ENCODE results near the gene LRRC36. TPM values are rescaled to one million over a fixed set of nuclear protein-coding genes. Genes with fewer than 3 reads are reported as not detected.
"Not testable (repeated sequence)": the region's sequence is repeated elsewhere in the genome, so short reads cannot be mapped to it uniquely, and the experiment has no call there.

LRRC36 gene
- total RNA-seq, 1 experiment from 2014 or later, result not detected

DNA sequence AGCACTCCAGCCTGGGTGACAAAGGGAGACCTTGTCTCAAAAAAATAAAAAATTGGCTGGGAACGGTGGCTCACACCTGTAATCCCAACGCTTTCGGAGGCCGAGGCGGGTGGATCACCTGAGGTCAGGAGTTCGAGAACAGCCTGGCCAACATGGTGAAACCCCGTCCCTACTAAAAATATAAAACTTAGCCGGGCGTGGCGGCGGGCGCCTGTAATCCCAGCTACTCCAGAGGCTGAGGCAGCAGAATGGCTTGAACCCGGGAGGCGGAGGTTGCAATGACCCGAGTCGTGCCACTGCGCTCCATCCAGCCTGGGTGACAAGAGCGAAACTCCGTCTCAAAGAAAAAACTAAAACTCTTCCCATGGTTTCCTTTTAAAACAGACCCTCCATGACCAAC is 88.8 kb downstream of the LRRC36 start:
- Histone ChIP-seq H3K4me3 (peak overlapping the region; percentile 82), H3K27ac (0 out of 2 replicates have a peak overlapping the region, but pooled peaks have one; percentile 61)

DNA sequence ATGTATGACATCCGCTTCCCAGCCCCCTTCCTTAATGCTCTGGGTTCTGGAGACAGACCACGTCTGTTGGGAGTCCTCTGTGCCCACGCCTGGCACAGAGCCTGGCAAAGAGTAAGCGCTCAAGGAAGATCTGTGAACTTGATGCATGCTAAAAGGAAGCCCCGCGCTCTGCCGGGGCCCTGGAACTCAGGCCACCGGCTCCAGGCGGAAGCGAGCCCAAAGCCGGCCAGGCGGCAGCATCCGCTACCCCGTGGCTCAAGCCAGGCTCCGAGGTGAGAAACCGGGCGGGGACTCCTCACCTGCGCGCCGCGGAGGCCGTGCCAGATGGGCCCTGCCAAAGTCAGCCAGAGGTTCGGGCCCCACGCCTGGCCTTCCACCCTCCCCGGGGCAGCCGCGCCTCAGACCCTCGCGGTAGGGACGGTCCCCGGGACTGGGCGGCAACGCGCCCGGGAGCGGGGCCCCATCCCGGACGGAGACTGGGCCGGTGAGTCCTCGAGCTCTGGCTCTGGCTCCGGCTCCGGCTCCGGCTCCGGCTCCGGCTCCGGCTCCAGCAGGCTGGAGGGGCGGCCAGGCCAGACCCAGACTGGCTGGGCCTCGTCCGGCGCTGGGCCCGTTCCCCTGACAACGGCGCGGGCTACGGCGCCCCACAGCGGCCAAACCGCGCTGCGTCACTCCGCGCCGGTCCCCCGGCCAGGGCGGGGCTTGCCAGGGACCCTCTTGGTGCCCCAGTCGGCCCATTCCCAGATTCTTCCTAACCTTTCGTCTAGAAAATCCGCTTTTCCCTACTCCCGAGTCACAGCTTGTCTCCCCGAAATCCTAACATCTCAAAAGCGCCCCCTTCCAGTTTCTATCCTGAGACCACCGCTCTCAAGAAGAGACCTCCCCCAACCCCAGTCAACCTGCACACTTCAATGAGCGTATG is 89.5 kb downstream of the LRRC36 start, which contains the start of gene ZDHHC1:
ZDHHC1 (minus strand) TSS at position 606 of the 922 bp plus-strand sequence. CDS start 8,702 bp downstream, outside the sequence.
- Histone ChIP-seq H3K4me1 (replicated peaks) (peaks cover 11% of the 10 kb centered on the region), H3K9me3 (replicated peaks) (no peaks in the 10 kb centered on the region), H3K36me3 (peaks cover 4% of the 10 kb centered on the region; the same call in 1 of the 2 replicates), H3K27me3 (replicated peaks) (no peaks in the 10 kb centered on the region), H3K4me3 (peak within 1 kb of the TSS; percentile 82), H3K27ac (peak within 1 kb of the TSS; percentile 61)
- peak; percentile 67 to 71 for DNase-seq (ENCODE audit: low read depth in 1 of 2, low spot score in 2 of 2)

More for the DNA sequence above, 88.8 kb downstream of the LRRC36 start:
- H3K4me1 ChIP-seq (replicated peaks), result peaks cover 11% of the 10 kb centered on the region
- not testable (repeated sequence) for H3K36me3 ChIP-seq; H3K27me3 ChIP-seq (replicated peaks); H3K9me3 ChIP-seq (replicated peaks); DNase-seq (ENCODE audit: low read depth in 1 of 2, low spot score in 2 of 2)

DNA sequence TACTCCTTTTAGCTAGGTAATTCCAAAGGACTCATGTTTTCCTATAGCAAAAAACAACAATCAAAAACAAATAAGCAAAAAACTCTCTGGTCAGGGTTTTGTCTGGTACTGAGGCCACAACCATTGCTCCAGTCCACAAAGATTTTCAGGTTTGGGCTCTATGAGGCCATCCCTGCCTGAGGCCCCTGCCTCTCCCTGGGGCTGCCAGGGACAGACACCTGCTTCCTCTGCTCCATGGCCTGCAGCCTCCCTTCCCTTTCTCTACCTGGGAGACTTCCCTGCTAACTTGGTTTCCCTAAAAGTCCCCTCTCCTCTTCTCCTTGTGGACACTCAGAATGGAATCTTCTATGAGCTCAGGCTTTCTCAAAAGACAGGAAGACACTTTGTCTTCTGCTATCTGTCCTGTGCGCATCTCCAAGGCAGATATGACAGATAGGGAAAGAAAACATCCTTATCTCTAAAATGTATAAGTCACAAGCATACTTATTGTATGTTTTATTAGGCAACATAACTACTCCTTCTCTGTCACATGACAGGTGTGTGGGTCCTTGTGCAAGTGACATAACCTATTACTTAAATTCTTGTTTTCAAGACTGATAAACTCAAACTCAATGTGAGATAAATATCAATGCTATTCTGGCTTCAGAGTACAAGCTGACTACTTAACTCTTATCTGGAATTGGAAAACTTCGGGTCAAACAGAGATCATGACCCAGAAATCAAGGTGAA is 90.9 kb downstream of the LRRC36 start:
- Histone ChIP-seq H3K4me3 (no peak overlapping the region), H3K27ac (no peak overlapping the region), H3K4me1 (replicated peaks) (peaks cover 11% of the 10 kb centered on the region), H3K36me3 (peaks cover 4% of the 10 kb centered on the region; the same call in 1 of the 2 replicates), H3K27me3 (replicated peaks) (no peaks in the 10 kb centered on the region), H3K9me3 (replicated peaks) (no peaks in the 10 kb centered on the region)
- DNase-seq (ENCODE audit: low read depth in 1 of 2, low spot score in 2 of 2), result no peak

DNA sequence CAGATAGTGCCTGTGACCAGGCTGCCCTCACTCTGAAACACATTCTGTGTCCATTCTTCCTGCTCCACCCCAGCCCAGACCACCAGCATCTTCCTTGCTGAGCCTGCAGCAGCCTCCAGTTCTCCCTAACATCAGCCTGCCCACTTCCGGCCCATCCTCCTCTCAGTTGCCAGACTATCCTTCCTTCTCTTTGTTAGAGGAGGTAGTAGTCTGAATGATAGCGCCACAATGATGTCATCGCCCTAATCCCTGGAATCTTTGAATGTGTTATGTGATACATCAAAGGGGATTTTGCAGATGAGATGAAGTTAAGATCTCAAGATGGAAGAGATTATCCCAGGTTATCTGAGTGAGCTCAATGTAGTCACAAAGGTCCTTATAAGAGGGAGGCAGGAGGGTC is 92.9 kb downstream of the LRRC36 start:
- no peak for DNase-seq (ENCODE audit: low read depth in 1 of 2, low spot score in 2 of 2)

DNA sequence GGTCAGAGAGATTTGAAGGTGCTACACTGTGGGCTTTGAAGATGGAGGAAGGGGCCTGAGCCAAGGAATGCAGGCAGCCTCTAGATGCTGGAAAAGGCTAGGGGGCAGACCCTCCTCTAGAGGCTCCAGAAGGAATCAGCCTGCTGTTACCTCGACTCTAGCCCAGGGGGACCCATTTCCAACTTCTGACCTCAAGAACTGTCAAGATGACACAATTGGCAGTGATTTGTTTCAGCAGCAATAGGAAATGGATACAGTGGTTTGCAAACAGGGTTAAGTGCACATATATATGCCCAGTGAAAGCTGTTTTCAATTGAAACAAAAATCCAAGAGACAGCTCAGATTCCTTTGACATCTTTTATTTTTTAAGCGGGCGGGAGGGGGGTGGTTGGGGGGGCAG is 93.3 kb downstream of the LRRC36 start:
- no peaks in the 10 kb centered on the region for H3K9me3 ChIP-seq (replicated peaks)
- peaks cover 4% of the 10 kb centered on the region; the same call in 1 of the 2 replicates for H3K36me3 ChIP-seq
- peaks cover 17% of the 10 kb centered on the region for H3K4me1 ChIP-seq (replicated peaks)
- no peak overlapping the region for H3K27ac ChIP-seq
- no peak overlapping the region for H3K4me3 ChIP-seq
- no peaks in the 10 kb centered on the region for H3K27me3 ChIP-seq (replicated peaks)
- DNase-seq (ENCODE audit: low read depth in 1 of 2, low spot score in 2 of 2), result no peak

More for the DNA sequence above, 92.9 kb downstream of the LRRC36 start:
- Histone ChIP-seq H3K27me3 (replicated peaks) (no peaks in the 10 kb centered on the region), H3K4me1 (replicated peaks) (peaks cover 12% of the 10 kb centered on the region), H3K27ac (no peak overlapping the region), H3K9me3 (replicated peaks) (no peaks in the 10 kb centered on the region), H3K36me3 (peaks cover 4% of the 10 kb centered on the region; the same call in 1 of the 2 replicates), H3K4me3 (no peak overlapping the region)

DNA sequence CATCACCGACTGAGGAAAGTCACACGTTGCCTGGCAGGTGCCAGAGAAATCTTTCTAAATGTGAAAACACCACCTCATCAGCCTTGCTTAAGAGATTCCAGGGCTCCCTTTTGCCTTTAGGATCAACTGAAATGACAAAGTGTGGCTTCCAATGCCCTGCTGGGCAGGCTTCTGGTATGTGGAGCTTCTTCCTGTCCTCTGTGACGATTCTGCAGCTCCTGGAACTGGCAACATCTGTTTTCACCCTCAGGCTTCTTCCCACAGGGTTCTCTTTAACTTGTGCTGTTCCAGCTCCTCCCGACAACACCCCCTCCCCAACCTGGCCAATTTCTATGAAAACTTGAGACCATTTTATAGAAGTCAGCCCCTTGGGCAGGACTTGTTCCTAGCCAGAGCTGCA is 94.4 kb downstream of the LRRC36 start:
- no peak for DNase-seq (ENCODE audit: low read depth in 1 of 2, low spot score in 2 of 2)
- H3K27ac ChIP-seq, result no peak overlapping the region
- H3K9me3 ChIP-seq (replicated peaks), result no peaks in the 10 kb centered on the region
- H3K4me3 ChIP-seq, result no peak overlapping the region
- H3K36me3 ChIP-seq, result peaks cover 2% of the 10 kb centered on the region; the same call in 1 of the 2 replicates
- peaks cover 16% of the 10 kb centered on the region for H3K4me1 ChIP-seq (replicated peaks)
- no peaks in the 10 kb centered on the region for H3K27me3 ChIP-seq (replicated peaks)

DNA sequence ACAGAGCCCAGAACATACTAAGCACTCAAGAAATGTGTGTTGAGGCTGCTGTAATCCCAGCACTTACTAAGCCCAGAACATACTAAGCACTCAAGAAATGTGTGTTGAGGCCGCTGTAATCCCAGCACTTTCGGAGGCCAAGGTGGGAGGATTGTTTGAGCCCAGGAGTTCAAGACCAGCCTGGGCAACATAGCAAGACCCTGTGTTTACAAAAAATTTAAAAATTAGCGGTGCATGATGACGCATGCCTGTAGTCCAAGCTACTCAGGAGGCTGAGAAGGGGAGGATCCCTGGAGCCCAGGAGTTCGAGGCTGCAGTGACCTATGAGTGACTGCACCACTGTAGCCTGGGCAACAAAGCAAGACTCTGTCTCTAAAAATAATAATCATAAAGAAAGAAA is 96.4 kb downstream of the LRRC36 start:
- H3K4me1 ChIP-seq (replicated peaks), result peaks cover 11% of the 10 kb centered on the region
- no peaks in the 10 kb centered on the region; the same call in 1 of the 2 replicates for H3K27me3 ChIP-seq (replicated peaks)
- no peak overlapping the region for H3K27ac ChIP-seq
- H3K9me3 ChIP-seq (replicated peaks), result no peaks in the 10 kb centered on the region
- H3K36me3 ChIP-seq, result no peaks in the 10 kb centered on the region
- DNase-seq (ENCODE audit: low read depth in 1 of 2, low spot score in 2 of 2), result no peak
- H3K4me3 ChIP-seq, result no peak overlapping the region

DNA sequence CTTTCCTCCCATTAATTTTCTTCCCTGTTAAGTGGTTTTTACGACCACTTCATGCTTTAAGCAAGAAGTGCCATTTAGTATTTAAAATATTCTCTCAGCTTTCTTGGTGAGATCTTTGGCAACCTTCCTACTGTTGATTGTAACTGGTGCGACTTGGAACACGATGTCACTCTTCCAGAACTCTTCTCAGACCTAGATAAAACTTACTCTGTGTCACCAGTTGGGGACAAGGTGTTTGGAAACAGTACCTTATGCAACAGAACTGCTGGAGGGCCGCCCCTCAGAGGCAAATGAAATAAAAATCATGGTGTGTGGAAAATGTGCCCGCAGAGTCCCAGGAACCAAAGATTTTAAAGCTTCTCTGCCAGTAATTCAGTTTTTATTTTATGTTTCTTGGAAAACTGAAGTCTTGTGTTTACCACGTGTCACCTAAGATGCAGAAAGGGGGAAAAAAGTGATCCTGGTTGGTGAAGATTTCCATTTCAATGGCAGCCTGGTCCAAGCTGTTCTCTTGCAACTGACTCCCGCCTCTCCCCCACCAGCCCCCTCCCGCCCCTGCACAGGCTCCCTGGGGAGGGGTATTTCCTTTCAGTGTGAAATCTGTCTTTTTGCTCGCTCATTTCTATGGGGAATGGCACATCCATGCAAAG is 97.1 kb downstream of the LRRC36 start:
- DNase-seq (ENCODE audit: low read depth in 1 of 2, low spot score in 2 of 2), result no peak
- Histone ChIP-seq H3K36me3 (no peaks in the 10 kb centered on the region), H3K4me3 (no peak overlapping the region), H3K9me3 (replicated peaks) (no peaks in the 10 kb centered on the region), H3K4me1 (replicated peaks) (peaks cover 16% of the 10 kb centered on the region), H3K27ac (no peak overlapping the region), H3K27me3 (replicated peaks) (peaks cover 6% of the 10 kb centered on the region)

DNA sequence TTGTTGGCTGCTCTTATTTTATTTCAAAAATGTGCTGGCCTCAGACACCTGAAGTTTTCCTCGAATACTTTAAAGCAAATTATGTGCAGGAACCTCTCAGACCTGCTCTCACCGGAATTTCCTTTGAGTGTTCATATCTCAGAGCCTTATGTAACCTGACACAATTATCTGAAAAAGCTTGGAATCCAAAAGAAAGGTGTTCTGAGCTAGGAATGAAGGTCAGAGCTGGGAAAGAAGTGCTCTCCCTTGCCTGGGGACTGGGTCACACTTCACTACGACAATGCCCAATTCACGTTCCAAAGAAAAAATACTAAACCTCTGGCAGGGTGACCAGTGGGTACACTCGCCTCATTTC is 97.6 kb downstream of the LRRC36 start:
- Histone ChIP-seq H3K9me3 (replicated peaks) (no peaks in the 10 kb centered on the region), H3K4me3 (no peak overlapping the region), H3K27me3 (replicated peaks) (peaks cover 11% of the 10 kb centered on the region), H3K36me3 (no peaks in the 10 kb centered on the region), H3K27ac (no peak overlapping the region), H3K4me1 (replicated peaks) (peaks cover 16% of the 10 kb centered on the region)
- no peak for DNase-seq (ENCODE audit: low read depth in 1 of 2, low spot score in 2 of 2)

DNA sequence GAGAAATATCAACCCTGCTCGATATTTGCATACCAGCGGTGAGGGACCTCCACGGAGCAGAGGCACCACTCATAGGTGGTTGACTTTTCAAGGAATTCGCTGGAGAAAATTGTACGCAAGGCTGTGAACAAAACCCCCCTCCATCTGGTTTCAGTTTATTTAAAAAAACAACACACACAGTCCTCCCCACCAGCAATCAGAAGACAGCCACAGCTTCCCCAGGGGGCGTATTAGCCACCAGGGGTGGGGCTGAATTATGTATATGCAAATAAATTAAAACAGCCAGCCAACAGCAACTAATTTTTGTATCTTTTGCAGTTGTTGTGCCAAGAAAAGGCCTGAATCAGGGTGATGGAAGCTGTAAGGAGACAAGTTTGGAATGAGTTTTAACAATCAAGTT is 98.4 kb downstream of the LRRC36 start:
- no peaks in the 10 kb centered on the region for H3K9me3 ChIP-seq (replicated peaks)
- DNase-seq (ENCODE audit: low read depth in 1 of 2, low spot score in 2 of 2), result peak in 1 of 2 experiments; percentile 63
- no peak overlapping the region for H3K27ac ChIP-seq

DNA sequence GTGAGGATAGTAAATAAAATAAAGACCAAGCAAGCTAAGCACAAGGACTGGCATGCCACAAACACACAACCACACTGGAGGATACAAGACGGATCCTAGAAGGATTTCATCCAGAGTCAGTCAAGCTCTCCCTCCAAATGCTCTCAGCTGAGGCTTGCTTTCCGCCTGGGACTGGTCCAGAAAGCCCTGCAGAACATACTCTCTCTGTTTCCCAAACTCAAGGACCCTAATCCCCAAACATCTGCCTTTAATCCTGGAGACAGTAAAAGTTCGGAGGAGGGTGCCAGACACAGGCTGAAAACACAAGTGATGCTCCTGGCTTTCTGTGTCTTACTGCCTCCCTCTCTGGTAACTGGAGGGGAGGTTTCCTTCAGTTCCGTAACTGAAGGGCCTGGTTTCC is 99.0 kb downstream of the LRRC36 start:
- no peak for DNase-seq (ENCODE audit: low read depth in 1 of 2, low spot score in 2 of 2)
- H3K36me3 ChIP-seq, result no peaks in the 10 kb centered on the region
- H3K9me3 ChIP-seq (replicated peaks), result no peaks in the 10 kb centered on the region
- no peak overlapping the region for H3K27ac ChIP-seq
- H3K4me3 ChIP-seq, result no peak overlapping the region
- peaks cover 20% of the 10 kb centered on the region for H3K4me1 ChIP-seq (replicated peaks)
- peaks cover 25% of the 10 kb centered on the region for H3K27me3 ChIP-seq (replicated peaks)

More for the DNA sequence above, 98.4 kb downstream of the LRRC36 start:
- Histone ChIP-seq H3K4me1 (replicated peaks) (peaks cover 16% of the 10 kb centered on the region), H3K4me3 (no peak overlapping the region), H3K36me3 (no peaks in the 10 kb centered on the region), H3K27me3 (replicated peaks) (peaks cover 20% of the 10 kb centered on the region)

DNA sequence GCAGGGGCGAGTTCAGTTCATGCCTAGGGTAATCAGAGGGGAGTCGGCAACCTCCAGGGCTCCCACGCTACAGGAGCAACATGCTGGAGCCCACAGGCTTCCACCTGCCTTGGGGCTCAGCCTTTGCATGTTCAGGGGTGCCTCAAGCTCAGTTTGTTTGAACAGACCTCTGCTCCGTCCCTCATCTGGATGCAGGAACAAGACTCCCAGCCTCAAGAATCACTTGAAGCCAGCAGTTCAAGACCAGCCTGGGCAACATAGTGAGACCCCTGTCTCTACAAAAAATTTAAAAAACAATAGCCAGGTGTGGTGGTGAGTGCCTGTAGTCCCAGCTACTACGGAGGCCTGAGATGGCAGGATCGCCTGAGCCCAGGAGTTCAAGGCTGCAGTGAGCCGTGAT is 99.4 kb downstream of the LRRC36 start:
- no peaks in the 10 kb centered on the region for H3K36me3 ChIP-seq
- H3K27me3 ChIP-seq (replicated peaks), result peaks cover 26% of the 10 kb centered on the region
- H3K9me3 ChIP-seq (replicated peaks), result no peaks in the 10 kb centered on the region
- no peak overlapping the region for H3K27ac ChIP-seq
- H3K4me1 ChIP-seq (replicated peaks), result peaks cover 21% of the 10 kb centered on the region
- DNase-seq (ENCODE audit: low read depth in 1 of 2, low spot score in 2 of 2), result no peak
- H3K4me3 ChIP-seq, result no peak overlapping the region

DNA sequence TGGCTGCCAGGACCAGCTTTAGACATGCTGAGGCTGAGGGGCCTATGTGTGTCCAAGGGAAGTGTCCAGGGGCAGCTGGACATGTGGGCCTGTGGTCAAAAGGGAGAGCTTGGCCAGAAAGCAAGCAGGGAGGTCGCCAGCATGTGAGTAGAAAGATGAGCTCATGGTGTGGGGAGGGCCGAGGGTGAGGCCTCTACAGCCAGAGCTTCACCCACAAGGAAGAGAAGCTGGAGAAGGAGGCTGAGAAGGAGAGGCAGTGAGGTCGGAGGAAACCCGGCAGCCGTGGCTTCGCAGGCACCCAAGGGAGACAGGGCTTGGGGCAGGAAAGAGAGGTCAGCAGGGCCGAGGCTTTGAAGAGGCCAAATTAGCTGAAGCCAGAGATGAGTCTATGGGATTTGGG is 100.3 kb downstream of the LRRC36 start:
- no peak for DNase-seq (ENCODE audit: low read depth in 1 of 2, low spot score in 2 of 2)
- Histone ChIP-seq H3K36me3 (no peaks in the 10 kb centered on the region), H3K4me1 (replicated peaks) (peaks cover 29% of the 10 kb centered on the region), H3K27me3 (replicated peaks) (peaks cover 31% of the 10 kb centered on the region), H3K4me3 (no peak overlapping the region), H3K27ac (no peak overlapping the region), H3K9me3 (replicated peaks) (no peaks in the 10 kb centered on the region; the same call in 1 of the 2 replicates)

Measured in SJSA1 (cell line).